ENCODE data around the gene C1QA. TPM values are rescaled to one million over a fixed set of nuclear protein-coding genes. Genes with fewer than 3 reads are reported as not detected.

The C1QA gene
- total and polyA plus RNA-seq, 2 of the 4 experiments (the other 2 are of a cell fraction) = not detected

DNA sequence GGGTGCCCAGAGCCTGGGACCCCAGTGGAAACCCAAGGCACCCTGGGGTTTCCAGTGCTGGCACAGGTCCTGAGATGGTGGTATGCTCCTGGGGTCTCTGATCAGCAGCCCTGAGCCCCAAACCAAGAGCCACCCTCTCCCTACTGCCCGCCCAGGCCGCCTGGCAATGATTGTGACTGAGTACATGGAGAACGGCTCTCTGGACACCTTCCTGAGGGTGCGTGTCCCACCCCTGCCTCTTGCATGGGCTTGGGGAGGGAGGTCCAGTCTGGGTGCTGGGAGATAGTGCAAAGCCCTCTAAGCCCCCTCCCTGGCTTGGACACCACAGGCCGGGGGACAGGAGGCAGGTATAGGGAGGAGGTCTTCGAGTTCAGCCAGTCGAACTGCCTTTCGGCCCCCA is 38.4 kb upstream of the C1QA start:
- no peak overlapping the region for H3K18ac ChIP-seq (ENCODE audit: low read depth, low read length)
- DNase-seq = no peak

More for the DNA sequence above, 38.4 kb upstream of the C1QA start:
- Histone ChIP-seq H3K23ac (ENCODE audit: low read depth, low read length) (no peak overlapping the region), H2BK20ac (ENCODE audit: low read depth, low read length) (no peak overlapping the region), H3K9me1 (ENCODE audit: insufficient read depth, low read length) (no peaks in the 10 kb centered on the region), H3K4me1 (ENCODE audit: control insufficient read depth, insufficient read depth, low read length) (no peaks in the 10 kb centered on the region), H3K56ac (ENCODE audit: extremely low read depth, insufficient read depth, low read length) (no peak overlapping the region), H4K5ac (ENCODE audit: low read depth, low read length) (no peak overlapping the region), H2BK15ac (ENCODE audit: low read depth, low read length) (no peak overlapping the region), H3K4me3 (ENCODE audit: insufficient read depth, low read depth, low read length) (no peak overlapping the region), H2BK120ac (ENCODE audit: low read depth, low read length) (no peak overlapping the region), H3K36me3 (ENCODE audit: control insufficient read depth, insufficient read depth, low read length) (no peaks in the 10 kb centered on the region), H4K20me1 (ENCODE audit: insufficient read depth, low read length) (0 out of 2 replicates have a peak, but pooled peaks cover 3% of the 10 kb centered on the region), H3K27ac (ENCODE audit: insufficient read depth, low read length) (no peak overlapping the region), H3K4ac (ENCODE audit: low read depth, low read length) (no peak overlapping the region), H3K79me1 (ENCODE audit: low read depth in 1 of 2, low read length in 2 of 2) (no peaks in the 10 kb centered on the region), H2AK9ac (replicated peaks; ENCODE audit: low read depth, low read length, poor library complexity) (no peak overlapping the region), H2AK5ac (ENCODE audit: low read depth, low read length) (no peak overlapping the region), H3K27me3 (ENCODE audit: control insufficient read depth, insufficient read depth, low read length) (peaks cover 65% of the 10 kb centered on the region), H2AFZ (replicated peaks; ENCODE audit: low read length, poor library complexity) (no peak overlapping the region), H3K14ac (replicated peaks; ENCODE audit: low read depth, low read length) (no peak overlapping the region), H3K4me2 (ENCODE audit: low read depth, low read length) (no peak overlapping the region), H3K9ac (ENCODE audit: low read depth, low read length) (no peak overlapping the region), H2BK5ac (ENCODE audit: low read depth, low read length, poor library complexity, severe bottlenecking) (no peak overlapping the region), H4K91ac (ENCODE audit: insufficient read depth, low read depth, low read length) (no peak overlapping the region), H4K8ac (ENCODE audit: low read depth in 2 of 2, low read length in 2 of 2) (no peak overlapping the region), H3K9me3 (ENCODE audit: control insufficient read depth, insufficient read depth, low read length) (no peaks in the 10 kb centered on the region)
- in situ Hi-C loops (cut with MboI; ENCODE audit: low sequenced_read_pairs) = no loop called here
- no peak for ATAC-seq (ENCODE audit: low read depth)
- BruUV-seq (replicated peaks) = no TSS peak
- WGBS, 2 experiments (ENCODE audit: extremely low coverage in 2 of 2, insufficient read length in 1 of 2) = no CpG with 5 or more reads among the region's 8 CpGs
- dilution Hi-C loops (cut with HindIII; ENCODE audit: low sequenced_read_pairs, unreplicated experiment) = no loop called here
- TF ChIP-seq RCOR1 (IDR thresholded peaks at IDR 0.05; ENCODE audit: insufficient replicate concordance, low read length) (no peak), RAD21 (IDR thresholded peaks at IDR 0.05; ENCODE audit: low read length) (no peak), POLR2A (IDR thresholded peaks at IDR 0.05; ENCODE audit: low read depth, low read length) (no peak), MAFK (IDR thresholded peaks at IDR 0.05; ENCODE audit: low read depth, low read length) (no peak)
- ChIA-PET CTCF (no interaction called here), POLR2A (ENCODE audit: unreplicated experiment) (no interaction called here)
- intact Hi-C loops (cut with micrococcal nuclease) = no loop called here

Data from IMR-90 (cell line).